Measurements from ENCODE around the gene COX7A2. TPM values are rescaled to one million over a fixed set of nuclear protein-coding genes. Genes with fewer than 3 reads are reported as not detected.
A peak's percentile ranks its signal among the peaks of the same experiment; 100 is the strongest.

Gene COX7A2
- total and polyA plus RNA-seq, 2 of the 13 experiments (the other 11 are each of a cell fraction or from before 2014, with no cell fraction given) = 407 to 556 TPM

GRCh38 chr6:75286955-75287354, 43.4 kb upstream of the COX7A2 start:
- ATAC-seq (no peak), FAIRE-seq (no peak), DNase-seq (ENCODE audit: low spot score) (no peak)
- H3K9ac ChIP-seq (ENCODE audit: insufficient read depth, low read depth, low read length) = no peak overlapping the region
- H3K27ac ChIP-seq (ENCODE audit: extremely low read length, insufficient read depth, low read length) = no peak overlapping the region
- H3K27me3 ChIP-seq (ENCODE audit: control insufficient read depth in 1 of 2, insufficient read depth in 2 of 2, low read length in 2 of 2) = no peaks in the 10 kb centered on the region; a peak in 1 of 5 replicates
- H3K4me2 ChIP-seq (ENCODE audit: low read depth, low read length) = no peak overlapping the region
- no peaks in the 10 kb centered on the region for H3K36me3 ChIP-seq (replicated peaks in 1 of 2; ENCODE audit: control insufficient read depth in 1 of 2, insufficient read depth in 2 of 2, low read length in 2 of 2)
- no peaks in the 10 kb centered on the region for H3K9me3 ChIP-seq (ENCODE audit: low read length)
- WGBS (ENCODE audit: low lambda C conversion rate) = 98% methylated on average over 2 of the region's 2 CpGs
- peaks cover 12% of the 10 kb centered on the region for H4K20me1 ChIP-seq (ENCODE audit: insufficient read depth, low read length)
- no peak overlapping the region for H3K4me3 ChIP-seq (replicated peaks in 1 of 3; ENCODE audit: insufficient read depth in 1 of 3, low read depth in 2 of 3, low read length in 3 of 3)
- intact Hi-C loops (cut with micrococcal nuclease; ENCODE audit: unreplicated experiment) (loop anchor here (5.0 kb wide), 1 partner anchor 315 kb away; the partner anchor contains the start of gene SENP6), in situ Hi-C loops (cut with HindIII; ENCODE audit: extremely low pct_ligation_motif_present, low pct_unique_long_range_greater_than_20kb) (loop anchor here (10.0 kb wide), 1 partner anchor 238 kb away; no protein-coding TSS in a partner anchor)
- TF ChIP-seq ZNF329 (CRISPR knock-in tag; IDR thresholded peaks at IDR 0.05; ENCODE audit: low read depth) = no peak
- no peak for TF ChIP-seq KMT2A (CRISPR knock-in tag; IDR thresholded peaks at IDR 0.05)
- TF ChIP-seq KLF11 (CRISPR knock-in tag; IDR thresholded peaks at IDR 0.05) = no peak
- TF ChIP-seq MAFK (conservative IDR thresholded peaks at IDR 0.05 in 1 of 2, IDR thresholded peaks at IDR 0.05 in 1 of 2; ENCODE audit: low read length in 2 of 2) = peak; percentile 13 to 35; a peak in 1 of 4 replicates
- no peak for TF ChIP-seq ZNF816 (CRISPR knock-in tag; IDR thresholded peaks at IDR 0.05; ENCODE audit: borderline replicate concordance)
- peaks cover 25% of the 10 kb centered on the region for H3K4me1 ChIP-seq (ENCODE audit: insufficient read depth, low read length)
- no TSS peak for BruUV-seq (replicated peaks)
- H3K79me2 ChIP-seq (ENCODE audit: insufficient read depth, low read length) = peaks cover 29% of the 10 kb centered on the region
- H2AFZ ChIP-seq (ENCODE audit: low read length) = no peak overlapping the region
- POLR2A ChIA-PET = no interaction called here
- CTCF ChIA-PET (ENCODE audit: low intra/inter-chr PET ratio, low total read pairs) = no interaction called here

- TSS peak; percentile 91 for BruUV-seq (replicated peaks)
- DNase-seq (ENCODE audit: low spot score) (no peak), ATAC-seq (peak; percentile 2; the same call in 1 of the 3 replicates), FAIRE-seq (no peak)
- peaks cover 42% of the 10 kb centered on the region for H3K4me1 ChIP-seq (ENCODE audit: insufficient read depth, low read length)
- H3K4me3 ChIP-seq (replicated peaks in 1 of 3; ENCODE audit: insufficient read depth in 1 of 3, low read depth in 2 of 3, low read length in 3 of 3) = peak overlapping the region; percentile 66 to 82 (median 73)
- in situ Hi-C loops (cut with HindIII; ENCODE audit: extremely low pct_ligation_motif_present, low pct_unique_long_range_greater_than_20kb) (loop anchor here (10.0 kb wide), 1 partner anchor 240 kb away; no protein-coding TSS in a partner anchor), intact Hi-C loops (cut with micrococcal nuclease; ENCODE audit: unreplicated experiment) (loop anchor here (1.0 to 5.0 kb wide), 3 partner anchors 12 to 317 kb away; partner anchors contain the start of gene SENP6)
- WGBS (ENCODE audit: low lambda C conversion rate) = 3% methylated on average over 6 of the region's 6 CpGs
- H3K4me2 ChIP-seq (ENCODE audit: low read depth, low read length) = peak overlapping the region; percentile 80
- H3K9me3 ChIP-seq (ENCODE audit: low read length) = no peaks in the 10 kb centered on the region
- ChIA-PET POLR2A (interaction anchor here (1.0 to 2.3 kb wide), 9 partner anchors 10 to 317 kb away, joined by 3 to 28 read pairs (median 7); partner anchors contain the start of genes COX7A2 and SENP6), CTCF (ENCODE audit: low intra/inter-chr PET ratio, low total read pairs) (interaction anchor here (0.9 kb wide), 1 partner anchor 19 kb away, joined by 3 read pairs; no protein-coding TSS in a partner anchor)
- H2AFZ ChIP-seq (ENCODE audit: low read length) = peak overlapping the region; percentile 95
- peaks cover 12% of the 10 kb centered on the region for H4K20me1 ChIP-seq (ENCODE audit: insufficient read depth, low read length)
- H3K9ac ChIP-seq (ENCODE audit: insufficient read depth, low read depth, low read length) = peak overlapping the region; percentile 84
- H3K79me2 ChIP-seq (ENCODE audit: insufficient read depth, low read length) = peaks cover 46% of the 10 kb centered on the region
- peak overlapping the region; percentile 80 for H3K27ac ChIP-seq (ENCODE audit: extremely low read length, insufficient read depth, low read length)
- no peaks in the 10 kb centered on the region; a peak in 1 of 5 replicates for H3K27me3 ChIP-seq (ENCODE audit: control insufficient read depth in 1 of 2, insufficient read depth in 2 of 2, low read length in 2 of 2)
- no peaks in the 10 kb centered on the region for H3K36me3 ChIP-seq (replicated peaks in 1 of 2; ENCODE audit: control insufficient read depth in 1 of 2, insufficient read depth in 2 of 2, low read length in 2 of 2)
- TF ChIP-seq ZNF18 (CRISPR knock-in tag; IDR thresholded peaks at IDR 0.05; ENCODE audit: insufficient replicate concordance) = peak; percentile 4
- no peak for TF ChIP-seq ZNF407 (CRISPR knock-in tag; IDR thresholded peaks at IDR 0.05; ENCODE audit: not compliant biosample characterization)
- TF ChIP-seq PLRG1 (conservative IDR thresholded peaks at IDR 0.05) = no peak
Measured at GRCh38 chr6:75285283-75285639, 41.7 kb upstream of the COX7A2 start.

Measured in HepG2 (cell line).